K562 (cell line): ENCODE measurements around the gene LRRC25. TPM values are rescaled to one million over a fixed set of nuclear protein-coding genes. Genes with fewer than 3 reads are reported as not detected.

Experiments
- CBFA2T2 ChIP-seq: fragments of 450-650 bp; conservative IDR thresholded peaks from 2 replicates; pipeline ENCODE4 v1.6.1; 2017; ENCODE audit warnings: mild to moderate bottlenecking
- DIDO1 ChIP-seq: fragments of 450-650 bp; IDR thresholded peaks from 2 replicates; pipeline ENCODE4 v1.6.1; 2016; ENCODE audit warnings: low read depth, missing biosample characterization, missing genetic modification characterization
- ELF2 ChIP-seq: fragments of 250-450 bp; sonication (Bioruptor Pico); IDR thresholded peaks from 2 replicates; pipeline ENCODE4 v1.5.0; 2021; ENCODE audit warnings: mild to moderate bottlenecking
- HMG20A ChIP-seq: fragments of 450-650 bp; formaldehyde crosslinking; conservative IDR thresholded peaks from 2 replicates; pipeline ENCODE4 v1.4.0; 2020; ENCODE audit warnings: mild to moderate bottlenecking, mixed read lengths
- ILK ChIP-seq: fragments of 450-650 bp; IDR thresholded peaks from 2 replicates; pipeline ENCODE4 v1.6.1; 2016; ENCODE audit warnings: missing genetic modification characterization, low read depth, mild to moderate bottlenecking, missing compliant biosample characterization, moderate library complexity, borderline replicate concordance
- JUNB ChIP-seq: fragments of 450-650 bp; formaldehyde crosslinking; conservative IDR thresholded peaks from 2 replicates; pipeline ENCODE4 v1.4.0; 2020; ENCODE audit warnings: mild to moderate bottlenecking
- KHSRP ChIP-seq: fragments of 450-650 bp; IDR thresholded peaks from 2 replicates; pipeline ENCODE4 v1.6.1; 2017
- MBD2 ChIP-seq: sonication (generic); IDR thresholded peaks from 2 replicates; pipeline ENCODE4 v1.6.1; 2016; ENCODE audit warnings: low read depth, borderline replicate concordance
- MEF2D ChIP-seq: conservative IDR thresholded peaks from 2 replicates; pipeline ENCODE4 v1.6.1; 2016; ENCODE audit warnings: low read depth, missing genetic modification characterization, missing compliant biosample characterization
- NFYB ChIP-seq: IDR thresholded peaks from 2 replicates; pipeline ENCODE4 v1.6.1; 2011; ENCODE audit warnings: mild to moderate bottlenecking, moderate library complexity; ENCODE audit not compliant: insufficient read length; ENCODE audit errors: extremely low read depth
- RAD51 ChIP-seq: fragments of 450-650 bp; IDR thresholded peaks from 2 replicates; pipeline ENCODE4 v1.7.1; 2016; ENCODE audit warnings: low read depth, mild to moderate bottlenecking, borderline replicate concordance
- RBFOX2 ChIP-seq: fragments of 200-400 bp; formaldehyde crosslinking; IDR thresholded peaks from 2 replicates; pipeline ENCODE4 v1.6.1; 2017; ENCODE audit warnings: low read depth, mild to moderate bottlenecking, low read length, moderate library complexity
- SFPQ ChIP-seq: fragments of 200-400 bp; formaldehyde crosslinking; IDR thresholded peaks from 2 replicates; pipeline ENCODE4 v1.6.1; 2017; ENCODE audit warnings: mild to moderate bottlenecking, low read depth, low read length, moderate library complexity
- SMAD3 ChIP-seq: fragments of 450-650 bp; formaldehyde crosslinking; conservative IDR thresholded peaks from 2 replicates; pipeline ENCODE4 v1.4.0; 2020; ENCODE audit warnings: mild to moderate bottlenecking
- SMARCB1 ChIP-seq: IDR thresholded peaks from 2 replicates; pipeline ENCODE4 v1.6.1; 2011; ENCODE audit warnings: improper control_type of control experiment, low read depth; ENCODE audit not compliant: insufficient read length
- SRSF9 ChIP-seq: fragments of 200-400 bp; formaldehyde crosslinking; IDR thresholded peaks from 2 replicates; pipeline ENCODE4 v1.6.1; 2017; ENCODE audit warnings: low read depth, low read length, borderline replicate concordance
- STAT5B ChIP-seq: fragments of 250-450 bp; sonication (Bioruptor Pico); IDR thresholded peaks from 2 replicates; pipeline ENCODE4 v1.8.0; 2021; ENCODE audit warnings: mild to moderate bottlenecking, inconsistent platforms
- TRIM25 ChIP-seq: fragments of 450-650 bp; IDR thresholded peaks from 2 replicates; pipeline ENCODE4 v1.7.0; 2016; ENCODE audit warnings: borderline replicate concordance
- ZKSCAN1 ChIP-seq: fragments of 150-350 bp; IDR thresholded peaks from 2 replicates; pipeline ENCODE4 v1.6.1; 2016; ENCODE audit warnings: low read depth, low read length
- ZNF274 ChIP-seq: IDR thresholded peaks from 2 replicates; pipeline ENCODE4 v1.6.1; 2011; ENCODE audit warnings: low read depth, mild to moderate bottlenecking, low read length, moderate library complexity, borderline replicate concordance
- ZNF324 ChIP-seq: fragments of 250-450 bp; sonication (Bioruptor Pico); IDR thresholded peaks from 2 replicates; pipeline ENCODE4 v1.4.0; 2020; ENCODE audit warnings: mild to moderate bottlenecking
- ZNF436 ChIP-seq: fragments of 250-450, 450-650 bp; sonication (Bioruptor Pico); formaldehyde crosslinking; IDR thresholded peaks from 2 replicates; pipeline ENCODE4 v1.7.0; 2020; ENCODE audit warnings: mild to moderate bottlenecking
- ZNF583 ChIP-seq: fragments of 250-450 bp; sonication (Bioruptor Pico); IDR thresholded peaks from 2 replicates; pipeline ENCODE4 v1.4.0; 2020
- ZNF644 ChIP-seq: fragments of 200-800 bp; sonication (Bioruptor generic); IDR thresholded peaks from 2 replicates; pipeline ENCODE4 v1.6.1; 2016; ENCODE audit warnings: low read depth, missing genetic modification characterization, missing compliant biosample characterization
- ZNF764 ChIP-seq: fragments of 250-450 bp; sonication (Bioruptor Pico); IDR thresholded peaks from 2 replicates; pipeline ENCODE4 v1.4.0; 2020; ENCODE audit warnings: low read depth, mild to moderate bottlenecking, moderate library complexity
- polyA plus RNA-seq, 8 experiments: library from polyadenylated mRNA; depleted of rRNA in 4 of 8; stranded (reverse) in 5 of 8; unstranded in 3 of 8; fragments of >200 nt; fragmentation: Nextera tagmentation in 2 of 8; fragmentation: Illumina TruSeq in 1 of 8; extraction: Ambion mirVana in 2 of 8; extraction: Trizol in 1 of 8; gene quantifications; 2 replicates each; pipeline versions ENCODE4 v1.2.1 to v1.2.3, GENCODE V29; 2011 to 2014; ENCODE audit warnings: inconsistent platforms in 1 of 8, missing spikeins in 1 of 8
- total RNA-seq, 7 experiments: library from RNA; depleted of rRNA in 6 of 7; stranded (reverse); fragments of >200 nt in 6 of 7; fragmentation: Illumina TruSeq in 2 of 7; extraction: Trizol in 2 of 7; gene quantifications; 2 replicates each; pipeline versions ENCODE4 v1.2.1 to v1.2.3, GENCODE V29; 2011 to 2021; ENCODE audit warnings: low replicate concordance in 1 of 7
- TF ChIP-seq, protein P1 (sequence below): fragments of 450-650 bp; IDR thresholded peaks from 2 replicates; pipeline ENCODE4 v1.6.1; 2016

Gene LRRC25
- total and polyA plus RNA-seq, 9 of the 15 experiments (the other 6 are each of a cell fraction or from before 2014, with no cell fraction given) = 0.07 to 0.36 (median 0.10) TPM; not detected in 3

DNA sequence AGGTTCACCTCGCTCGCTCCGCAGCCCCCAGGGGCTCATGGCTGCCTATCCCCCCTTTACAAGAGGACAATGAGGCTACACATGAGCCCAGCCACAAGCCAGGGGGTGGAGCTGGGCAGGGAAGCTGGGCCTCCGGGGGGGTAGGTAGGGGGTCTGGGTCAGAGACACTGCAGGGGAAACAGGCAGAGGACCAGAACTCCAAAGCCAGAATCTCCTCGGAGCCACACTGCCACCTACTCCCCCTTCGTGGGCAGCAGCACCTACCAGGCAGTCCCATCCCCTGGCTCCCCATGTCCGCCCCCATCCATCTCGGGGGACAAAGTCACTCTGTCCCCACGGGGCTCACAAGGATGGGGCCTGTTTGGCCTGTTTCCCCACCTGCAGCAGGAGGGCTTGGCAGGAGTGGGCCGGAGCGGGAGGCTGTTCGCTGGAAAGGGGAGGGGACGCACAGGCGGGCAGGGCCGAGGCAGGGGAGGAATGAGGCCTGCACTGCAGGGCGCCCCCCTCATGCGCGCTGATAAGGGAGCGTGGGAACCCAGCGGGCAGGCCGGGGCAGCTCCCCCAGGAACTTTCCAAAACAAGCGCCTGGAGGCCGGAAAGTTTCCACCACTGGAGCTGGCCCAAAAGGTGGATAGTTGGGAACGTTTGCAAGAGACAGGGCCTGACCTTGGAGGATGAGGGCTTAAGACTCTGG, 41.1 kb upstream of the LRRC25 start (continued):
- TF ChIP-seq ZNF644 (tag) (no peak), DIDO1 (no peak), TRIM25 (no peak), MEF2D (tag) (peak; percentile 23; the same call in 1 of the 2 replicates), RAD51 (no peak), KHSRP (no peak), SFPQ (no peak), ZNF324 (CRISPR knock-in tag) (no peak), ELF2 (0 out of 2 replicates have a peak, but pooled peaks have one; percentile 16), JUNB (CRISPR knock-in tag) (no peak), ZNF764 (peak; percentile 36; the same call in 1 of the 2 replicates), ZNF274 (no peak), SRSF9 (no peak), MBD2 (0 out of 2 replicates have a peak, but pooled peaks have one; percentile 16), NFYB (no peak), STAT5B (no peak), ILK (tag) (no peak), ZNF436 (no peak), SMARCB1 (no peak), ZNF583 (no peak), ZKSCAN1 (no peak), CBFA2T2 (peak; percentile 34; the same call in 1 of the 2 replicates), SMAD3 (CRISPR knock-in tag) (0 out of 2 replicates have a peak, but pooled peaks have one; percentile 5), RBFOX2 (no peak; the same call in 1 of the 2 replicates), HMG20A (CRISPR knock-in tag) (no peak)
- TF ChIP-seq, protein P1, sequence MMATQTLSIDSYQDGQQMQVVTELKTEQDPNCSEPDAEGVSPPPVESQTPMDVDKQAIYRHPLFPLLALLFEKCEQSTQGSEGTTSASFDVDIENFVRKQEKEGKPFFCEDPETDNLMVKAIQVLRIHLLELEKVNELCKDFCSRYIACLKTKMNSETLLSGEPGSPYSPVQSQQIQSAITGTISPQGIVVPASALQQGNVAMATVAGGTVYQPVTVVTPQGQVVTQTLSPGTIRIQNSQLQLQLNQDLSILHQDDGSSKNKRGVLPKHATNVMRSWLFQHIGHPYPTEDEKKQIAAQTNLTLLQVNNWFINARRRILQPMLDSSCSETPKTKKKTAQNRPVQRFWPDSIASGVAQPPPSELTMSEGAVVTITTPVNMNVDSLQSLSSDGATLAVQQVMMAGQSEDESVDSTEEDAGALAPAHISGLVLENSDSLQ = no peak
